Naive thymus-derived CD8-positive, alpha-beta T cell (primary cell): ENCODE data around the gene CFI. TPM values are rescaled to one million over a fixed set of nuclear protein-coding genes. Genes with fewer than 3 reads are reported as not detected.

Experiments
- ATAC-seq, 2 donors: fragments of 150-1000 bp; cut with Tn5 transposase in 1 of 2; sonication (Bioruptor Pico), chemical (Tn5 transposase) in 1 of 2; 1 replicate in 1 of 2; 2 replicates in 1 of 2; pipeline ENCODE4 v1.10.0; 2021; ENCODE audit warnings: mild to moderate bottlenecking in 2 of 2, moderate library complexity in 2 of 2
- POLR2A ChIA-PET: fragments of 350-600 bp; sonication (Branson Sonifier 250); formaldehyde crosslinking; loops from one replicate; lab custom pipeline; 2021; ENCODE audit warnings: antibody characterized with exemption; lab: Charles Lee
- DNase-seq, 10 donors: peaks; one replicate each; pipeline versions ENCODE4 v3.0.0 to v3.0.0-alpha.2; 2020 to 2022
- H3K27ac Mint-ChIP-seq, 10 donors: one replicate each; pipeline ENCODE4 v1.8.0; 2020 to 2022; ENCODE audit warnings: mild to moderate bottlenecking in 10 of 10, mixed read lengths in 10 of 10, moderate library complexity in 4 of 10, inconsistent platforms in 1 of 10
- H3K27me3 Mint-ChIP-seq, 5 donors: one replicate each; pipeline ENCODE4 v1.8.0; 2021 to 2022; ENCODE audit warnings: mixed read lengths in 5 of 5
- H3K36me3 Mint-ChIP-seq, 3 donors: one replicate each; pipeline ENCODE4 v1.8.0; 2020 to 2022; ENCODE audit warnings: mixed read lengths in 3 of 3, mild to moderate bottlenecking in 2 of 3, inconsistent platforms in 1 of 3
- H3K4me1 Mint-ChIP-seq, 4 donors: one replicate each; pipeline ENCODE4 v1.8.0; 2021 to 2022; ENCODE audit warnings: mixed read lengths in 4 of 4
- H3K4me3 Mint-ChIP-seq, 10 donors: one replicate each; pipeline ENCODE4 v1.8.0; 2020 to 2022; ENCODE audit warnings: mild to moderate bottlenecking in 10 of 10, mixed read lengths in 10 of 10, moderate library complexity in 6 of 10, inconsistent platforms in 1 of 10
- H3K9me3 Mint-ChIP-seq, 9 donors: one replicate each; pipeline ENCODE4 v1.8.0; 2020 to 2022; ENCODE audit warnings: mixed read lengths in 9 of 9, mild to moderate bottlenecking in 3 of 9, inconsistent platforms in 1 of 9, moderate library complexity in 1 of 9
- polyA plus RNA-seq, 3 donors: library from polyadenylated mRNA; unstranded; fragments of 300-500 nt; fragmentation: Illumina TruSeq; gene quantifications; one replicate each; pipeline ENCODE4 v1.2.3, GENCODE V29; 2021
- total RNA-seq, 8 experiments: library from RNA in 2 of 8; stranded (reverse) in 2 of 8; gene quantifications; one replicate each; pipeline ENCODE4 v1.2.3 and lab custom pipeline; 2021 to 2026

CFI gene
- total and polyA plus RNA-seq, 5 experiments from 2014 or later, result not detected

- H3K4me1 Mint-ChIP-seq, result peaks cover 28 to 46% (median 42%) of the 10 kb centered on the region in 4 donors
- ATAC-seq, result peak; percentile 28 to 37
- H3K27me3 Mint-ChIP-seq, result no peaks in the 10 kb centered on the region
- DNase-seq, result peak; percentile 23 to 68 (median 44)
- POLR2A ChIA-PET, result interaction anchor here (1.7 kb wide), 1 partner anchor 382 kb away, joined by 12 read pairs; the partner anchor contains the start of gene SEC24B
- no peaks in the 10 kb centered on the region for H3K9me3 Mint-ChIP-seq
- H3K4me3 Mint-ChIP-seq, result peak overlapping the region; percentile 95 to 99 (median 98)
- peaks cover 10 to 39% (median 11%) of the 10 kb centered on the region in 3 donors for H3K36me3 Mint-ChIP-seq
- peak overlapping the region; percentile 96 to 100 (median 99) for H3K27ac Mint-ChIP-seq
These were observed 14.3 kb upstream of the CFI start for GRCh38 chr4:109816082-109816442.

GRCh38 chr4:109815151-109816081 lies 13.6 kb upstream of the CFI start, which contains the start of gene GAR1:
TSS of gene GAR1 (plus strand) at chr4:109815762. CDS start at chr4:109816165, 403 bp downstream.
- peak; percentile 93 for ATAC-seq
- peaks cover 25 to 44% (median 39%) of the 10 kb centered on the region in 4 donors for H3K4me1 Mint-ChIP-seq
- peak within 1 kb of the TSS; percentile 95 to 99 (median 98) for H3K4me3 Mint-ChIP-seq
- DNase-seq, result peak; percentile 69 to 90 (median 84)
- POLR2A ChIA-PET, result interaction anchor here (1.7 to 1.9 kb wide), 2 partner anchors 85 to 382 kb away, joined by 8 to 12 read pairs; partner anchors contain the start of genes PLA2G12A and SEC24B
- H3K27me3 Mint-ChIP-seq, result no peaks in the 10 kb centered on the region
- peak within 1 kb of the TSS; percentile 96 to 100 (median 99) for H3K27ac Mint-ChIP-seq
- no peaks in the 10 kb centered on the region for H3K9me3 Mint-ChIP-seq
- H3K36me3 Mint-ChIP-seq, result peaks cover 8 to 34% (median 9%) of the 10 kb centered on the region in 3 donors

DNA sequence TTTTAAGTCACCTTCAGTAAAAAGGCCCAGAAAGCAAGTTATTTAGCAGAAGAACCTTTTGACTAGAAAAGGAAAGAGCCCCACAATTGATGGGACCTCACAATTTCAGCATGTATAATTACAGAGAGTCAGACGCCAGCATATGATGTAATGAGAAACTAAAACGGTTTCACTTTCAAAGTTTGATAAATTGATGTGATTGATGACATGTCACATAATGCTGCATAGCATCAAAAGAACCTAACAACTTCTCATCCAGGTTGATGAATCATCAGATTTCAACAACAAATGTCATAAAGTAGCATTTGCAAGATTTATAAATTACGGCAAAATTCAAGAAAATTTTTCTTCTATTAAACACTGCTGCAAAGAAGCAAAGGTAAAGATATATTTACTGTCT lies 9.9 kb upstream of the CFI start:
- ATAC-seq, result no peak
- POLR2A ChIA-PET, result no interaction called here
- no peak overlapping the region for H3K4me3 Mint-ChIP-seq

DNA sequence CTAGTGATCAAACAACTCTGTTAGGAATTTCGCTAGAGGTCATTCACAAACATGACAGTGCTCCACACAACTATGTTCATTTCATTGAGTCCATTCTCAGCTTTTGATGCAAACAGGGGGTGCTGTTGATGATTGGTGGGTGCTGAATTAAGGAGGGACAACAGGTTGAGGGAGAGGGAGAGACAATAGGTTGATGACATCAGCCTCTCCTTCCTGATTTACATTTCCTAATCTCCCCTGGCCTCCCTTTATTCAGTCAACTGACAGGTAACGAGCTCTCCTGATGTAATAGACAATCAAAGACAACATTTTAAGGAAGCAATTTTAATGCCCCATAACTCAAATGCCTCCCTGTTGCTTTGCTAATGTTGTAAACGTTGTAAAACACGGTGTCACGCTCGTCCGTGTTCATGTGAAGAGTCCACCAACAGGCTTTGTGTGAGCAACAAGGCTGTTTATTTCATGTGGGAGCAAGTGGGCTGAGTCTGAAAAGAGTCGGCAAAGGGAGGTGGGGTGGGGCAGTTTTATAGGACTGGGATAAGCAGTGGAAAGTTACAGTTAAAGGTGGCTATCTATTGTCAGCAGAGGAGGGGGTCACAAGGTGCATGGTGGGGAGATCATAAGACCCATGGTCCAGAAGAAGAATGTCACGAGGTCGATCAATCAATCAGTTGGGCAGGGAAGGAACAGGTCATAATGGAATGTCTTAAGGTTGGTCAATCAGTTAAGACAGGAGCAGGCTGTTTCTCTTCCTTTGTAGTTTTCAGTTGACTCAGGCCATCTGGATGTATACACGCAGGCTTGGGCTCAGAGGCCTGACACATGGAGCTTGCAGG lies 9.0 kb upstream of the CFI start:
- H3K27ac Mint-ChIP-seq, result no peak overlapping the region
- no peak overlapping the region for H3K4me3 Mint-ChIP-seq
- no peaks in the 10 kb centered on the region for H3K36me3 Mint-ChIP-seq
- POLR2A ChIA-PET, result no interaction called here
- H3K9me3 Mint-ChIP-seq, result no peaks in the 10 kb centered on the region
- ATAC-seq (no peak), DNase-seq (no peak)
- H3K27me3 Mint-ChIP-seq, result peaks cover 0 to 10% (median 8%) of the 10 kb centered on the region in 5 donors
- peaks cover 5 to 13% (median 9%) of the 10 kb centered on the region in 4 donors for H3K4me1 Mint-ChIP-seq

More for the DNA sequence above, 9.9 kb upstream of the CFI start:
- Mint-ChIP-seq H3K27me3 (peaks cover 0 to 4% (median 4%) of the 10 kb centered on the region in 5 donors), H3K4me1 (peaks cover 14 to 22% (median 19%) of the 10 kb centered on the region in 4 donors), H3K36me3 (no peaks in the 10 kb centered on the region), H3K27ac (peak overlapping the region in 1 of 10 donors; percentile 2), H3K9me3 (no peaks in the 10 kb centered on the region)
- no peak for DNase-seq

- DNase-seq (no peak), ATAC-seq (no peak)
- H3K9me3 Mint-ChIP-seq, result no peaks in the 10 kb centered on the region
- H3K27ac Mint-ChIP-seq, result no peak overlapping the region
- H3K36me3 Mint-ChIP-seq, result no peaks in the 10 kb centered on the region
- H3K4me1 Mint-ChIP-seq, result peaks cover 0 to 3% (median 2%) of the 10 kb centered on the region in 4 donors
- no peak overlapping the region for H3K4me3 Mint-ChIP-seq
- H3K27me3 Mint-ChIP-seq, result peaks cover 0 to 21% (median 8%) of the 10 kb centered on the region in 5 donors
- POLR2A ChIA-PET, result no interaction called here
These were observed 7.9 kb upstream of the CFI start for GRCh38 chr4:109809655-109810054.

GRCh38 chr4:109803924-109804571 lies 2.2 kb upstream of the CFI start:
- POLR2A ChIA-PET, result no interaction called here
- no peak overlapping the region for H3K27ac Mint-ChIP-seq
- ATAC-seq, result no peak

GRCh38 chr4:109801099-109801789 lies 555 bp downstream of the CFI start:
- no peak for DNase-seq

More at GRCh38 chr4:109803924-109804571, 2.2 kb upstream of the CFI start:
- Mint-ChIP-seq H3K27me3 (peaks cover 0 to 21% (median 8%) of the 10 kb centered on the region in 5 donors), H3K4me1 (no peaks in the 10 kb centered on the region), H3K9me3 (no peaks in the 10 kb centered on the region), H3K4me3 (no peak overlapping the region), H3K36me3 (no peaks in the 10 kb centered on the region)
- peak in 4 of 10 donors; percentile 10 to 22 (median 14) for DNase-seq

GRCh38 chr4:109798866-109799265 lies 2.9 kb downstream of the CFI start:
- Mint-ChIP-seq H3K4me1 (no peaks in the 10 kb centered on the region), H3K27me3 (peaks cover 3 to 7% (median 4%) of the 10 kb centered on the region in 5 donors), H3K27ac (peak overlapping the region in 1 of 10 donors; percentile 1), H3K36me3 (peaks cover 0 to 16% (median 15%) of the 10 kb centered on the region in 3 donors), H3K9me3 (peaks cover 4 to 26% (median 22%) of the 10 kb centered on the region in 9 donors), H3K4me3 (no peak overlapping the region)
- POLR2A ChIA-PET, result no interaction called here
- ATAC-seq, result no peak
- DNase-seq, result no peak

More at GRCh38 chr4:109801099-109801789, 555 bp downstream of the CFI start:
- POLR2A ChIA-PET, result no interaction called here
- no peak overlapping the region for H3K4me3 Mint-ChIP-seq
- no peak overlapping the region for H3K27ac Mint-ChIP-seq
- peaks cover 0 to 16% (median 6%) of the 10 kb centered on the region in 5 donors for H3K27me3 Mint-ChIP-seq
- H3K9me3 Mint-ChIP-seq, result peaks cover 0 to 10% (median 7%) of the 10 kb centered on the region in 9 donors
- no peaks in the 10 kb centered on the region for H3K4me1 Mint-ChIP-seq
- ATAC-seq, result no peak
- H3K36me3 Mint-ChIP-seq, result peaks cover 0 to 5% (median 0%) of the 10 kb centered on the region in 3 donors

DNA sequence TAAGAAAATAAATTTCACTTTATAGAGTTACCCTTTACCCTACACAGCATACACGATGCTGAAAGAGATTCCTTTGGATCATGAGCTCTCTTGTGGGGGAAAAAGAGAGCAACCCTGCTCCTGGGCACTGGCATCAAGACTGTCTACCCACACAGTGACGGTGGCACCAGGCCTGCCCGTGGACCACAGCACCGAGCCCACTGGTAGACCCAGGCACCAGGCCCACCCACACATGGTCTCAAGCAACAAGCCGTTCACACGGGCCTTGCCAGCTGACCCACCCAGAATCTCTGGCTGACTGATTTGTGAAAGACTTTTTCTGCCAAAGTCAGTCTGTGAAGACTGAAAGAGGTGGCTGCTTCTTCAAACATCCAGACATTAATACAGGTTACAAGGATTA lies 6.7 kb downstream of the CFI start:
- Mint-ChIP-seq H3K27ac (no peak overlapping the region), H3K4me1 (no peaks in the 10 kb centered on the region), H3K36me3 (peaks cover 0 to 27% (median 17%) of the 10 kb centered on the region in 3 donors), H3K27me3 (peaks cover 4 to 15% (median 5%) of the 10 kb centered on the region in 5 donors), H3K4me3 (no peak overlapping the region), H3K9me3 (peaks cover 4 to 44% (median 25%) of the 10 kb centered on the region in 9 donors)
- DNase-seq, result no peak
- no peak for ATAC-seq
- POLR2A ChIA-PET, result no interaction called here

GRCh38 chr4:109787807-109788206 lies 14.0 kb downstream of the CFI start:
- H3K4me3 Mint-ChIP-seq, result no peak overlapping the region
- peaks cover 0 to 20% (median 1%) of the 10 kb centered on the region in 3 donors for H3K36me3 Mint-ChIP-seq
- H3K4me1 Mint-ChIP-seq, result no peaks in the 10 kb centered on the region
- POLR2A ChIA-PET, result no interaction called here
- no peak for ATAC-seq
- DNase-seq, result no peak
- peaks cover 0 to 13% (median 0%) of the 10 kb centered on the region in 5 donors for H3K27me3 Mint-ChIP-seq
- peaks cover 0 to 32% (median 11%) of the 10 kb centered on the region in 9 donors for H3K9me3 Mint-ChIP-seq
- H3K27ac Mint-ChIP-seq, result no peak overlapping the region

DNA sequence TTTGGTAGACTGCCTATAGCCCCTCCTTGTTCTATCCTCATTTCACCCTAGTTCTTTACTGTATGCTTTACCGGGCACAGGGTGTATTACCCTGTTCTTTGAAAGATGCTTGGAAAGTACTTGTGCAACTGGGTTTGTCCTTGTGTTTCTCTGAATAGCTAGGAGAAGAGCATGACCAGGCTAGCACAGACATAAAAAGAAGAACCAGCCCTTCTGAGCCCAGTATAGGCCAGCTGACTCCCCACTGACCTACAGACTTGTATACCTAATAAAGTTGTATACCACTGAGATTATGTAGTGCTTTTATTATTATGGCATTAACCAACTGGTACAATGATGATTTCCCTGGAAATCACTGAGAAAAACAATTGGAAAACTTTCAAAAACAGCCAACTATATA lies 15.0 kb downstream of the CFI start:
- DNase-seq, result no peak
- H3K36me3 Mint-ChIP-seq, result peaks cover 0 to 20% (median 1%) of the 10 kb centered on the region in 3 donors
- no peak overlapping the region for H3K27ac Mint-ChIP-seq
- H3K4me1 Mint-ChIP-seq, result no peaks in the 10 kb centered on the region
- peaks cover 0 to 9% (median 0%) of the 10 kb centered on the region in 5 donors for H3K27me3 Mint-ChIP-seq
- POLR2A ChIA-PET, result no interaction called here
- H3K4me3 Mint-ChIP-seq, result no peak overlapping the region
- H3K9me3 Mint-ChIP-seq, result peaks cover 0 to 30% (median 11%) of the 10 kb centered on the region in 9 donors
- ATAC-seq, result no peak
